ENCODE data around the gene CDH24.

- TF ChIP-seq CTCF (IDR thresholded peaks at IDR 0.05 in 8 of 11, conservative IDR thresholded peaks at IDR 0.05 in 3 of 11) (peak in 1 of 11 experiments; percentile 21), POLR2A (IDR thresholded peaks at IDR 0.05) (no peak)
Measured at GRCh38 chr14:23071244-23071920, 14.1 kb upstream of the CDH24 start.

Measured in spleen (tissue), 7 donors.